Body of pancreas (tissue), 4 donors: ENCODE results near the gene UBE2D2. TPM values are rescaled to one million over a fixed set of nuclear protein-coding genes. Genes with fewer than 3 reads are reported as not detected.
A peak's percentile ranks its signal among the peaks of the same experiment; 100 is the strongest.

Experiments used
- ATAC-seq: fragments of 150-250 bp; one replicate; pipeline ENCODE4 v1.9.1; 2016
- DNase-seq, 4 donors: peaks; one replicate each; pipeline ENCODE4 v3.0.0-alpha.2; 2019
- H3K27ac ChIP-seq, 4 donors: fragments of 200-600 bp; sonication (generic); 1 replicate in 3 of 4; 2 replicates in 1 of 4; pipeline versions ENCODE4 v1.5.1 to v1.6.1; 2016 to 2019; ENCODE audit warnings: mild to moderate bottlenecking in 1 of 4, mixed read lengths in 1 of 4, moderate library complexity in 1 of 4
- H3K27me3 ChIP-seq, 2 donors: fragments of 200-600 bp; sonication (generic); one replicate each; pipeline ENCODE4 v1.6.0; 2016; ENCODE audit warnings: mild to moderate bottlenecking in 1 of 2
- H3K36me3 ChIP-seq, 2 donors: fragments of 200-600 bp; sonication (generic); replicated peaks in 1 of 2; 2 replicates each; pipeline ENCODE4 v1.5.1; 2016; ENCODE audit warnings: low read depth in 2 of 2; ENCODE audit not compliant: insufficient read depth in 1 of 2
- H3K4me1 ChIP-seq: fragments of 200-600 bp; sonication (generic); one replicate; pipeline ENCODE4 v1.6.0; 2016
- H3K4me3 ChIP-seq, 2 donors: fragments of 200-600 bp; sonication (generic); 1 replicate in 1 of 2; 2 replicates in 1 of 2; pipeline ENCODE4 v1.5.1; 2016 to 2019
- H3K9me3 ChIP-seq, 3 donors: fragments of 200-600 bp; sonication (generic); 1 replicate in 2 of 3; 2 replicates in 1 of 3; pipeline ENCODE4 v1.5.1; 2016
- POLR2A ChIP-seq, 3 donors: fragments of 450-650 bp; IDR thresholded peaks; one replicate each; pipeline ENCODE4 v1.6.1; 2016; ENCODE audit warnings: antibody characterized with exemption in 3 of 3, mild to moderate bottlenecking in 2 of 3
- WGBS, 2 donors: methylation state at CpG; one replicate each; pipeline ENCODE4 v1.1.5; 2017; 5-methylcytosine and 5-hydroxymethylcytosine counted together
- intact Hi-C: fragments of 100-400 bp; cut with DNase I; formaldehyde crosslinking; loops from one replicate; pipeline ENCODE4 v1.15.1; 2023
- total RNA-seq, 2 donors: library from RNA; depleted of rRNA; stranded (reverse); fragments of >200 nt; gene quantifications; one replicate each; pipeline ENCODE4 v1.1.0, GENCODE V29; 2016
- TF ChIP-seq, protein P1 (sequence below), 7 experiments: fragments of 450-650 bp in 4 of 7; fragments of 200-600 bp in 3 of 7; sonication (generic) in 3 of 7; IDR thresholded peaks; one replicate each; pipeline ENCODE4 v1.5.1; 2016 to 2019; ENCODE audit warnings: antibody characterized with exemption in 7 of 7

UBE2D2 gene
- total RNA-seq, 2 donors from 2014 or later: 38.9 to 102 TPM

DNA sequence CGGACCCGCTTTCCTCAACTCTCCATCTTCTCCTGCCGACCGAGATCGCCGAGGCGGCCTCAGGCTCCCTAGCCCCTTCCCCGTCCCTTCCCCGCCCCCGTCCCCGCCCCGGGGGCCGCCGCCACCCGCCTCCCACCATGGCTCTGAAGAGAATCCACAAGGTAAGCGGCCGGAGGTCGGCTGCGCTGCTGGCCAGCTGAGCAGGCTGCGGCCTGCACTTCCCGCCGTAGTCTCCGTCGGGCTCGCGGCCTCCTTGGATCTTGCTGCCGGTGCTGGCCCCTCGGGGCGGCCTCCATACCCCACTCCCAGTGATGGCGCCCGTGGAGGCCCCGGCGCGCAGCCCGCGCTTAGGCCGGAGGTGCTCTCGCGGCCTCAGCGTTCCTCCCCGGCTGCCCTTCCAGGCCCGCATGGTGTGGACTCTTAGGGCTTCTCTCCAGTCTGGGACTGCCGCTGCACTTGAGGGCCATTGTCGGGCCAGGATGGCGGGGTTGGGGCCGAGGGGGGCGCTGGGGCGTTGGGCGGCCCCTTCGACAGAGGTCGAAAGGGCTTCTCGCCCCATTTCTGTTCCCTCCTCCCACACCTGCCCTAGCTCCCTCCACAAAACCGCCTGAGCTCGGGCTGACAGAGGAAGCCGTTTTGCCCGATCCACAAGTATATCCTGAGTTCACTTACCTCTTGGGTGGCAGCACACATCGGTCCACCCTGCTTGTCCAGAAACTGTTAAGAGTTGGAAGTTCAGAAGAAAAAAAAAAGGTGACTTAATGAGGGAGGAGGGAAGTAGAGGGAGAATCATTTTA lies 714 bp downstream of the UBE2D2 start:
- no peaks in the 10 kb centered on the region for H3K9me3 ChIP-seq
- H3K4me3 ChIP-seq: peak overlapping the region; percentile 70 to 100
- DNase-seq (peak; percentile 45 to 56 (median 50)), ATAC-seq (peak; percentile 22)
- H3K36me3 ChIP-seq: no peaks in the 10 kb centered on the region
- intact Hi-C loops: no loop called here
- H3K27me3 ChIP-seq: no peaks in the 10 kb centered on the region
- peak overlapping the region; percentile 87 to 99 (median 97) for H3K27ac ChIP-seq
- 0 to 1% methylated on average over 5 to 34 of the region's 57 CpGs for WGBS, 2 donors
- TF ChIP-seq, protein P1, sequence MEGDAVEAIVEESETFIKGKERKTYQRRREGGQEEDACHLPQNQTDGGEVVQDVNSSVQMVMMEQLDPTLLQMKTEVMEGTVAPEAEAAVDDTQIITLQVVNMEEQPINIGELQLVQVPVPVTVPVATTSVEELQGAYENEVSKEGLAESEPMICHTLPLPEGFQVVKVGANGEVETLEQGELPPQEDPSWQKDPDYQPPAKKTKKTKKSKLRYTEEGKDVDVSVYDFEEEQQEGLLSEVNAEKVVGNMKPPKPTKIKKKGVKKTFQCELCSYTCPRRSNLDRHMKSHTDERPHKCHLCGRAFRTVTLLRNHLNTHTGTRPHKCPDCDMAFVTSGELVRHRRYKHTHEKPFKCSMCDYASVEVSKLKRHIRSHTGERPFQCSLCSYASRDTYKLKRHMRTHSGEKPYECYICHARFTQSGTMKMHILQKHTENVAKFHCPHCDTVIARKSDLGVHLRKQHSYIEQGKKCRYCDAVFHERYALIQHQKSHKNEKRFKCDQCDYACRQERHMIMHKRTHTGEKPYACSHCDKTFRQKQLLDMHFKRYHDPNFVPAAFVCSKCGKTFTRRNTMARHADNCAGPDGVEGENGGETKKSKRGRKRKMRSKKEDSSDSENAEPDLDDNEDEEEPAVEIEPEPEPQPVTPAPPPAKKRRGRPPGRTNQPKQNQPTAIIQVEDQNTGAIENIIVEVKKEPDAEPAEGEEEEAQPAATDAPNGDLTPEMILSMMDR (IDR thresholded peaks at IDR 0.05): no peak
- no peak for TF ChIP-seq POLR2A (IDR thresholded peaks at IDR 0.05)
- H3K4me1 ChIP-seq: peaks cover 41% of the 10 kb centered on the region

DNA sequence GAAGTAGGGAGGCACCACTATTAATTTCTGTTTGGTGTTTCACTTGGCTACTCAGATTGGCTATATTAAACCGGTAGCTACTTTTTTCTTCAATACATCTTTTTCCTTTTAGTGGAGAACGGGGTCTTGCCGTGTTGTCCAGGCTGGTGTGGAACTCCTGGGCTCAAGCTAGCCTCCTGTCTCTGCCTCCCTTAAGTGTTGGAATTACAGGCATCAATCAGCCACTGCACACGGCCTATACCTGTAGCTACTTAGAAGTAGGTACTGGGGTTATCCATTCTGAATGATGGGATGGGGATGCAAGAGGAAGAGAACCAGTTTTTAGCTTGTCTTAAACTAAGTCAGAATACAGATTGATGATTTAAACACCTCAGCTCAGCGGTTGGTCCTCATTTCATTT lies 1.7 kb downstream of the UBE2D2 start:
- Histone ChIP-seq H3K4me1 (peaks cover 41% of the 10 kb centered on the region), H3K4me3 (peak overlapping the region in 1 of 2 donors; percentile 70), H3K9me3 (no peaks in the 10 kb centered on the region), H3K27me3 (no peaks in the 10 kb centered on the region), H3K36me3 (no peaks in the 10 kb centered on the region), H3K27ac (peak overlapping the region in 2 of 4 donors; percentile 98 to 99)
- intact Hi-C loops: no loop called here
- ATAC-seq (no peak), DNase-seq (no peak)
- 23 to 26% methylated on average over 5 of the region's 5 CpGs for WGBS, 2 donors
- TF ChIP-seq, protein P1 (IDR thresholded peaks at IDR 0.05): no peak
- TF ChIP-seq POLR2A (IDR thresholded peaks at IDR 0.05): no peak

DNA sequence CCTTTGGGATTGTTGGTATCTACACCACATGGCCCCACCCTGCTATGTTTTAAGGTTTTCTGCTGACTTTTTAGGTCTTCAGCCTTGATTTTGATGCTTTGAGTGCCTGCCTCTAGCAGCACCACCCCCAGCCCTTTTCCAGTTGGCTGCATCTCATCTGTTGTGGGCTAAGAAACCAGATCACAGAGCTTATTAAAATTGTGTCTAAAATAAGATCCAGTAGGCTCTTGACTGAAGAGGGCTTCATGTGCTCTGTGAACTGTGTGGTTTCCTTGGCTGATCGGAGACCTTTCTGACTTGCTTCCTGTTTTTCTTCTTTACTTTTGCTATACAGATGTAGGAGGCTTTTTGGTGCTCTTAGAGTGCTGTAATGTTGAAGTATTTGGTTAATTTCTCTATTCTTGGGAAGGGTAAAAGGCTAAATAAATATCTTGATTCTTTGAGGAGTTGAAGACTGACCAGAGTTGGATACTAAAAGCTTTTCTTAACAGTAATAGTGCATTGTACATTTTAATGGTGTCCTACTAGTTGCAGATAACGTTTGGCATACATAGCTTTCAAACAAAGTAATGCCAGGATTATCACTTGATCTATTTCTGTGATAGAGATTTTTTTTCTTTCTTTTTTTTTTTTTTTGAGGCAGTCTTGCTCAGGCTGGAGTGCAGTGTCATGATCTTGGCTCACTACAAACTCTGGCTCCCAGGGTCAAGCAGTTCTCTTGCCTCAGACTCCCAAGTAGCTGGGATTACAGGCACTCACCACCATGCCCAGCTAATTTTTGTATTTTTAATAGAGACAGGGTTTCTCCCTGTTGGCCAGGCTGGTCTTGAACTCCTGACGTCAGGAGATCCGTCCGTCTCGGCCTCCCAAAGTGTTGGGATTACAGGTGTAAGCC lies 4.5 kb downstream of the UBE2D2 start:
- DNase-seq: no peak

DNA sequence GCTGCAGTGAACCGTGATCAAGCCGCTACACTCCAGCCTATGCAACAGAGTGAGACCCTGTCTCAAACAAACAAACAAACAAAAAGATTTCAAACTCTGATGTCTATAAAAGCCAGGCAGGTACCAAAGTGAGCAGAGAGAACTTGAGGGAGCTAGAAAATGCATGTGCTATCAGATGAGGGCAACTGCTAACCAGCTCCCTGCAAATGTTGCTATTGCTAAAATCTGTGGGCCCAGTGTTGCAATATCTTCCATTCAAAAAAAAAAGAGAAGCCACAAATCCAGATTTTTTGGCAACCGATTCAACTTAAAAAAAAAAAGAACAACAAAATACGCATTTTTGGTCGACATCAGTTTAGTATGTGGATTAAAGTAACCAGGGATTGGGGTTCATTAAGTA lies 5.5 kb downstream of the UBE2D2 start:
- H3K4me3 ChIP-seq: no peak overlapping the region
- H3K4me1 ChIP-seq: peaks cover 46% of the 10 kb centered on the region
- intact Hi-C loops: no loop called here
- WGBS, 2 donors: 72 to 95% methylated on average over 5 of the region's 5 CpGs
- ATAC-seq (no peak), DNase-seq (no peak)
- TF ChIP-seq, protein P1 (IDR thresholded peaks at IDR 0.05): no peak
- no peak for TF ChIP-seq POLR2A (IDR thresholded peaks at IDR 0.05)
- H3K36me3 ChIP-seq: no peaks in the 10 kb centered on the region
- no peaks in the 10 kb centered on the region for H3K9me3 ChIP-seq
- H3K27ac ChIP-seq: no peak overlapping the region
- no peaks in the 10 kb centered on the region for H3K27me3 ChIP-seq

More for the DNA sequence above, 4.5 kb downstream of the UBE2D2 start:
- Histone ChIP-seq H3K9me3 (no peaks in the 10 kb centered on the region), H3K27me3 (no peaks in the 10 kb centered on the region), H3K4me1 (peaks cover 38% of the 10 kb centered on the region), H3K36me3 (no peaks in the 10 kb centered on the region), H3K4me3 (no peak overlapping the region), H3K27ac (no peak overlapping the region)
- WGBS, 2 donors: 75 to 81% methylated on average over 6 of the region's 6 CpGs
- ATAC-seq: no peak
- intact Hi-C loops: no loop called here
- TF ChIP-seq, protein P1 (IDR thresholded peaks at IDR 0.05): no peak
- no peak for TF ChIP-seq POLR2A (IDR thresholded peaks at IDR 0.05)
